Left ventricle myocardium inferior (tissue), 1 donor: ENCODE data around the gene HOXC11. TPM values are rescaled to one million over a fixed set of nuclear protein-coding genes. Genes with fewer than 3 reads are reported as not detected.
A peak's percentile ranks its signal among the peaks of the same experiment; 100 is the strongest.

ENCODE experiments used
- DNase-seq: peaks from one replicate; pipeline ENCODE4 v3.0.0-alpha.2; 2020
- H3K27ac ChIP-seq: fragments of 200-600 bp; replicated peaks from 2 replicates; pipeline ENCODE4 v1.8.0; 2021
- H3K27me3 ChIP-seq: fragments of 200-600 bp; 2 replicates; pipeline ENCODE4 v1.8.0; 2021; ENCODE audit warnings: low read depth
- H3K36me3 ChIP-seq: fragments of 200-600 bp; 2 replicates; pipeline ENCODE4 v1.8.0; 2021
- H3K4me1 ChIP-seq: fragments of 200-600 bp; 2 replicates; pipeline ENCODE4 v1.8.0; 2021
- H3K4me3 ChIP-seq: fragments of 200-600 bp; 2 replicates; pipeline ENCODE4 v1.8.0; 2021; ENCODE audit warnings: mild to moderate bottlenecking, moderate library complexity
- H3K9me3 ChIP-seq: fragments of 200-600 bp; replicated peaks from 2 replicates; pipeline ENCODE4 v1.8.0; 2021
- intact Hi-C: fragments of 100-400 bp; cut with micrococcal nuclease; formaldehyde crosslinking; loops from one replicate; pipeline ENCODE4 v1.11.0; 2022
- total RNA-seq: library from RNA; stranded (reverse); fragmentation: NEBNext Ultra II Directional; extraction: Animal tissue kit (Norgen Biotek cat#: 25700); gene quantifications from one replicate; pipeline ENCODE4 v1.2.1, GENCODE V29; 2021
- TF ChIP-seq, protein P1 (sequence below): fragments of 200-600 bp; IDR thresholded peaks from 2 replicates; pipeline ENCODE4 v1.8.0; 2021; ENCODE audit warnings: antibody characterized with exemption, mild to moderate bottlenecking, borderline replicate concordance
- donor health status: DM: no; HTN: yes; CAD: no; lungs with severe emphysema.

Gene HOXC11
- total RNA-seq, 1 donor from 2014 or later = not detected

DNA sequence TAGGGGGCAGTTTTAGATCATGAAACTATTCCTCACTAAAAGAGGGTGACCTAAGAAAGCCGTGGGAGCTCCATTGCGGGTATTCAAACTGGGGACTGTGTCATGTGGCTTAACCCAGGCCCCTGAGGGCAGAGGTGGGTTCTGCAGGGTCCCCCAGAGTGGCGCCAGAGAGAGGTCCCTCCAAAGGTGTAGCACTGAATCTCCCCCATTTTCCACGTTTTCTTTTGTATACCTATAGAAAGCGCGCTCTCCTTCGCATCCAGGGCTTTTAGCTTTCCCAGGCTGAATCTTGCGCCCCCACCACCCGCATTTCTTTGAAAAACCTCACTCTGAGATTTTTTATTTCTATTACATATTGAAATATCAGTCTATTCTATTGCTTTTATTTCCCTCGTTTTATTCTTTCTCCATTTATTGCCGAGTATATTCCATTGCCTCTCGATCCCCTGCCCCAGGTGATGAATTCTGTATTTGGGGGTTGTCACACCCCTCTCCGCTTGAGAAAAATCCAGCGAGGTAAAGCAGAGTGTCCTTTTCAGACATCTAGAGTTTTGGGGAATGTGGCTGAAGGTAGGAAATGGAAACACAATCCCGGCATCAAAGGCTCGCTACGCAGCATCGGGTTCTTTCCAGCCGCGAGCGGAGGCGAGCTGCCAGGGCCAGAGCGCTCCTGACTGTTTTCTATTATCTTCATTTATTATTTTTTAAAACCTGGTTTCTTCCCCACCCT, 35.2 kb upstream of the HOXC11 start:
- H3K4me3 ChIP-seq = no peak overlapping the region

DNA sequence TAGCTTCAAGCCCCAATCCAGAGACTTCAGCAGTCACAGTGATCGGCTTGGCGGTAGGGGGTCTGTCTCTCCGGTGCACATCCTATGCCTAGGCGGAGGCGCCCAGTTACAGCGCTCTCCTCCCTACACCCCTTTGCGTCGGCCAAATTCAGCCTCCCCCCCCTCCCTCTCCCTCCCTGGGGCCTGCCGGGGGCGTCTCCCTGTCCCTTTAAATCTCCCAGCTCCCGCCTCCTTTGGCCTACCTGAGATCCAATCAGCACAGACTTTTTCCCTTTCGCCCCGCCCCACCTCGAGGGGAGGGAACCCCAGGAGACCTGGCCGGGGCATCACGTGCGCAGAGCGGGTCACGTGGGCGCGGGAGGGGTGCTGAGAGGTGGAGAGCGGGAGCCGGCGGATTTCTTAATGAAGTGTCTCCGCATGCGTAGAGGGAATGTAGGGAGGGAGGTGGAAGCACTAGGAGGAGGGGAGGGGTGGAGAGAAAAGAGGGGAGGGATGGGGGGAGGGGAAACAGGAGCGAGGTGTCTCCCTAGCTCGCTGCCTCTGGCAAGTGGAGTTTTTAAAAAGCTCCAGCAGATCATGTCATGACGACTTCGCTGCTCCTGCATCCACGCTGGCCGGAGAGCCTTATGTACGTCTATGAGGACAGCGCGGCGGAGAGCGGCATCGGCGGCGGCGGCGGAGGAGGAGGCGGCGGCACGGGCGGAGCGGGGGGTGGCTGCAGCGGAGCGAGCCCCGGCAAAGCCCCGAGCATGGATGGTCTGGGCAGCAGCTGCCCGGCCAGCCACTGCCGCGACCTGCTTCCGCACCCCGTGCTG, 34.4 kb upstream of the HOXC11 start, which contains the start of gene HOXC13:
TSS of gene HOXC13 (plus strand) at position 506 of the 815 bp plus-strand sequence. CDS start at position 582, 76 bp downstream.
- Histone ChIP-seq H3K27me3 (peaks cover 100% of the 10 kb centered on the region), H3K36me3 (no peaks in the 10 kb centered on the region), H3K27ac (no peak within 1 kb of the TSS), H3K4me3 (peak within 1 kb of the TSS; percentile 19), H3K4me1 (peaks cover 20% of the 10 kb centered on the region), H3K9me3 (no peaks in the 10 kb centered on the region)
- intact Hi-C loops = no loop called here
- no peak for DNase-seq
- TF ChIP-seq, protein P1, sequence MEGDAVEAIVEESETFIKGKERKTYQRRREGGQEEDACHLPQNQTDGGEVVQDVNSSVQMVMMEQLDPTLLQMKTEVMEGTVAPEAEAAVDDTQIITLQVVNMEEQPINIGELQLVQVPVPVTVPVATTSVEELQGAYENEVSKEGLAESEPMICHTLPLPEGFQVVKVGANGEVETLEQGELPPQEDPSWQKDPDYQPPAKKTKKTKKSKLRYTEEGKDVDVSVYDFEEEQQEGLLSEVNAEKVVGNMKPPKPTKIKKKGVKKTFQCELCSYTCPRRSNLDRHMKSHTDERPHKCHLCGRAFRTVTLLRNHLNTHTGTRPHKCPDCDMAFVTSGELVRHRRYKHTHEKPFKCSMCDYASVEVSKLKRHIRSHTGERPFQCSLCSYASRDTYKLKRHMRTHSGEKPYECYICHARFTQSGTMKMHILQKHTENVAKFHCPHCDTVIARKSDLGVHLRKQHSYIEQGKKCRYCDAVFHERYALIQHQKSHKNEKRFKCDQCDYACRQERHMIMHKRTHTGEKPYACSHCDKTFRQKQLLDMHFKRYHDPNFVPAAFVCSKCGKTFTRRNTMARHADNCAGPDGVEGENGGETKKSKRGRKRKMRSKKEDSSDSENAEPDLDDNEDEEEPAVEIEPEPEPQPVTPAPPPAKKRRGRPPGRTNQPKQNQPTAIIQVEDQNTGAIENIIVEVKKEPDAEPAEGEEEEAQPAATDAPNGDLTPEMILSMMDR = no peak

More for the DNA sequence above, 35.2 kb upstream of the HOXC11 start:
- TF ChIP-seq, protein P1 = no peak
- no peak for DNase-seq
- intact Hi-C loops = no loop called here
- Histone ChIP-seq H3K27me3 (peaks cover 100% of the 10 kb centered on the region), H3K4me1 (peaks cover 20% of the 10 kb centered on the region), H3K36me3 (no peaks in the 10 kb centered on the region), H3K9me3 (no peaks in the 10 kb centered on the region), H3K27ac (no peak overlapping the region)

DNA sequence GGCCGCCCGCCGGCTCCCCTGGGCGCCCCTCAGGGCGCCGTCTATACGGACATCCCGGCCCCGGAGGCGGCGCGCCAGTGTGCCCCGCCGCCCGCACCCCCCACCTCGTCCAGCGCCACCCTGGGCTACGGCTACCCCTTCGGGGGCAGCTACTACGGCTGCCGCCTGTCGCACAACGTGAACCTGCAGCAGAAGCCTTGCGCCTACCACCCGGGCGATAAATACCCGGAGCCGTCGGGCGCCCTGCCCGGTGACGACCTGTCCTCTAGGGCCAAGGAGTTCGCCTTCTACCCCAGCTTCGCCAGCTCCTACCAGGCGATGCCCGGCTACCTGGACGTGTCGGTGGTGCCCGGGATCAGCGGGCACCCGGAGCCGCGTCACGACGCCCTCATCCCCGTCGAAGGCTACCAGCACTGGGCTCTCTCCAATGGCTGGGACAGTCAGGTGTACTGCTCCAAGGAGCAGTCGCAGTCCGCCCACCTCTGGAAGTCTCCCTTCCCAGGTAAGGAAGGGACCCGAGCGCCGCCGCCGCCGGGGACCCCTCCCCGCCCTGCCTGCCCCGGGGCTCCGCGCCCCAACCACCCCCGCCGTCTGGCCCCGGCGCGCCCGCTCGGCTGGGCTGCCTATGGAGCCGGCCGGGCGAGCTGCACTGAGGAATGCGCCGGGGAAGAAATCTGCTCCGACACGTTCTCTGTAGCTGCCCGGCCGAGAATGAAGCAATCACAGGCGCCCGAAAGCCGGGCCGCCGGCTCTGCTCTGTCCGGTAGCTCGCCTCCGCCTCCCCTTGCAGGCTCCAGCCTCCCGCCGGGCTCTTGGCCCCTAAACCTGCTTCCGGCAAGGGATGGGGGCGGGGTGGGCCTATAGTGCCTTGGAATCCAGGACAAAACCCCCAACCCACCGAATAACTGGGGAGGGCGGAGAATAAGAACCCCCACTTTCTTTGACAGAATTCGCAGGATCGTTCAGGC, 33.5 kb upstream of the HOXC11 start:
- TF ChIP-seq, protein P1 = no peak

DNA sequence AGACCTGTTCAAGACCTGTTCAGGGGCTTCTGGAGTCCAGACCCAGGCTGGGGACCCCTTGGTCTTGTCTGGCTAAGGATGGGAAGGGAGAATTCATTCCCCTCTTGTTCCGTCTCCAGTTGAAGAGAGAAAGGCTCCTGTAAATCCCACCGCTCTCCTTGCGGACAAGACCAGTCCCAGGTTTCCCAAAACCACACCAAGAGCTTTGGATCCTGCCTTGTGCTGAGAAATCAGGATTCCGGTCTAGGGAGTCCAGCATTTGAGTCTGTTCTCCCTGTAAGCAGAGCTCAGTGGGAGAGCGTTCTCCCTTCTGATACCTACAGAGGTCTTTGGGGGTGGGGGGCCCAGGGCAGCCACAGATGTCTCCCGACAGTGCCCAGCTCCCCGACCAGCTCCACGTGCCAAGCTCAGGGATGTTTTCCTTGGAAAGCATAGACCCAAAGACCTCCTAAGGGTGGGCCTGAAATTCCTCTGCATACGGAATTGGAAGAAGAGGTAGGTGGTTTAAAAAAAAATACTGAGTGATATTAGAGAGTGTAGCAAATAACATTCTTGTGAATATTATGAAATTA, 32.4 kb upstream of the HOXC11 start:
- H3K4me1 ChIP-seq = peaks cover 14% of the 10 kb centered on the region
- intact Hi-C loops = no loop called here
- DNase-seq = no peak
- H3K27ac ChIP-seq = no peak overlapping the region
- peaks cover 100% of the 10 kb centered on the region for H3K27me3 ChIP-seq
- no peaks in the 10 kb centered on the region for H3K9me3 ChIP-seq
- no peak overlapping the region for H3K4me3 ChIP-seq
- TF ChIP-seq, protein P1 = no peak
- H3K36me3 ChIP-seq = no peaks in the 10 kb centered on the region

More for the DNA sequence above, 33.5 kb upstream of the HOXC11 start:
- H3K27me3 ChIP-seq = peaks cover 100% of the 10 kb centered on the region
- no peaks in the 10 kb centered on the region for H3K9me3 ChIP-seq
- intact Hi-C loops = no loop called here
- no peak for DNase-seq
- no peak overlapping the region for H3K27ac ChIP-seq
- no peak overlapping the region for H3K4me3 ChIP-seq
- no peaks in the 10 kb centered on the region for H3K36me3 ChIP-seq
- peaks cover 20% of the 10 kb centered on the region for H3K4me1 ChIP-seq
